Neural progenitor cell (in vitro differentiated cells): ENCODE measurements around the gene RNF224. TPM values are rescaled to one million over a fixed set of nuclear protein-coding genes. Genes with fewer than 3 reads are reported as not detected.
A peak's percentile ranks its signal among the peaks of the same experiment; 100 is the strongest.

Experiments used
- DNase-seq: peaks from one replicate; pipeline ENCODE4 v3.0.0-alpha.2; 2016; ENCODE audit warnings: low spot score
- H2AFZ ChIP-seq: fragments of 200-600 bp; sonication (generic); replicated peaks from 2 replicates; pipeline ENCODE4 v1.6.1; 2016; ENCODE audit warnings: antibody characterized with exemption
- H3F3A ChIP-seq: fragments of 200-600 bp; sonication (generic); 2 replicates; pipeline ENCODE4 v1.6.1; 2016; ENCODE audit warnings: antibody characterized with exemption, low read depth
- H3K27ac ChIP-seq: fragments of 200-600 bp; sonication (generic); 2 replicates; pipeline ENCODE4 v1.5.1; 2016; ENCODE audit warnings: mild to moderate bottlenecking
- H3K27me3 ChIP-seq: fragments of 200-600 bp; sonication (generic); 2 replicates; pipeline ENCODE4 v1.6.1; 2016; ENCODE audit warnings: mild to moderate bottlenecking, moderate library complexity
- H3K36me3 ChIP-seq: fragments of 200-600 bp; sonication (generic); 2 replicates; pipeline ENCODE4 v1.5.1; 2016
- H3K4me1 ChIP-seq: fragments of 200-600 bp; sonication (generic); 2 replicates; pipeline ENCODE4 v1.6.1; 2016; ENCODE audit warnings: mixed run types
- H3K4me2 ChIP-seq: fragments of 200-600 bp; sonication (generic); 2 replicates; pipeline ENCODE4 v1.6.1; 2016
- H3K4me3 ChIP-seq: fragments of 200-600 bp; sonication (generic); 2 replicates; pipeline ENCODE4 v1.5.1; 2016
- H3K79me2 ChIP-seq: fragments of 200-600 bp; sonication (generic); 2 replicates; pipeline ENCODE4 v1.6.1; 2016; ENCODE audit warnings: low read depth
- H3K9ac ChIP-seq: fragments of 200-600 bp; sonication (generic); 2 replicates; pipeline ENCODE4 v1.6.1; 2016
- H3K9me3 ChIP-seq: fragments of 200-600 bp; sonication (generic); 2 replicates; pipeline ENCODE4 v1.5.1; 2016; ENCODE audit warnings: low read depth
- H4K20me1 ChIP-seq: fragments of 200-600 bp; sonication (generic); 2 replicates; pipeline ENCODE4 v1.6.1; 2016; ENCODE audit warnings: low read depth
- H3K27ac Mint-ChIP-seq: 3 replicates; pipeline ENCODE4 v1.8.0; 2021; ENCODE audit warnings: mixed read lengths
- H3K27me3 Mint-ChIP-seq: 2 replicates; pipeline ENCODE4 v1.8.0; 2022; ENCODE audit warnings: low read depth, mild to moderate bottlenecking, inconsistent platforms, moderate library complexity, mixed read lengths; ENCODE audit not compliant: insufficient read depth
- H3K36me3 Mint-ChIP-seq: 3 replicates; pipeline ENCODE4 v1.8.0; 2021; ENCODE audit warnings: mixed read lengths
- H3K4me1 Mint-ChIP-seq: 3 replicates; pipeline ENCODE4 v1.8.0; 2021; ENCODE audit warnings: mixed read lengths
- H3K4me3 Mint-ChIP-seq: 3 replicates; pipeline ENCODE4 v1.8.0; 2021; ENCODE audit warnings: mild to moderate bottlenecking, moderate library complexity, mixed read lengths
- H3K9me3 Mint-ChIP-seq: 3 replicates; pipeline ENCODE4 v1.8.0; 2020; ENCODE audit warnings: mixed read lengths
- CTCF ChIP-seq: fragments of 200-600 bp; sonication (generic); IDR thresholded peaks from 2 replicates; pipeline ENCODE4 v1.5.1; 2017; ENCODE audit warnings: antibody characterized with exemption, mild to moderate bottlenecking
- EZH2 ChIP-seq: fragments of 200-600 bp; sonication (generic); IDR thresholded peaks from 2 replicates; pipeline ENCODE4 v1.6.1; 2017; ENCODE audit warnings: antibody characterized with exemption, mild to moderate bottlenecking, moderate library complexity
- EZH2phosphoT487 ChIP-seq: fragments of 200-600 bp; sonication (generic); IDR thresholded peaks from 2 replicates; pipeline ENCODE4 v1.6.1; 2017; ENCODE audit warnings: antibody characterized with exemption
- total RNA-seq: library from RNA; depleted of rRNA; stranded (reverse); fragments of >200 nt; gene quantifications from 2 replicates; pipeline ENCODE4 v1.2.3, GENCODE V29; 2015; ENCODE audit warnings: low replicate concordance

RNF224 gene
- total RNA-seq, 1 donor from 2014 or later, result not detected

GRCh38 chr9:137247916-137248175 lies 20.5 kb downstream of the RNF224 start:
- Histone ChIP-seq H3F3A (peaks cover 20% of the 10 kb centered on the region), H3K27ac (no peak overlapping the region), H3K36me3 (no peaks in the 10 kb centered on the region), H3K4me3 (no peak overlapping the region), H2AFZ (no peak overlapping the region), H4K20me1 (peaks cover 17% of the 10 kb centered on the region), H3K27me3 (no peaks in the 10 kb centered on the region), H3K4me2 (no peak overlapping the region), H3K79me2 (peaks cover 7% of the 10 kb centered on the region), H3K9me3 (no peaks in the 10 kb centered on the region), H3K4me1 (peaks cover 12% of the 10 kb centered on the region), H3K9ac (no peak overlapping the region)
- Mint-ChIP-seq H3K27ac (no peak overlapping the region), H3K9me3 (no peaks in the 10 kb centered on the region), H3K4me3 (no peak overlapping the region), H3K36me3 (peaks cover 4% of the 10 kb centered on the region), H3K4me1 (peaks cover 35% of the 10 kb centered on the region), H3K27me3 (no peaks in the 10 kb centered on the region)
- TF ChIP-seq EZH2phosphoT487 (no peak), CTCF (no peak)
- no peak for DNase-seq

GRCh38 chr9:137250329-137251193 lies 23.3 kb downstream of the RNF224 start:
- DNase-seq, result no peak
- Histone ChIP-seq H3K27me3 (peaks cover 6% of the 10 kb centered on the region), H2AFZ (no peak overlapping the region), H3K4me2 (no peak overlapping the region), H4K20me1 (peaks cover 5% of the 10 kb centered on the region), H3K4me1 (peaks cover 25% of the 10 kb centered on the region), H3K9me3 (no peaks in the 10 kb centered on the region), H3K27ac (no peak overlapping the region), H3K9ac (no peak overlapping the region), H3K4me3 (no peak overlapping the region), H3K79me2 (peaks cover 3% of the 10 kb centered on the region), H3K36me3 (no peaks in the 10 kb centered on the region), H3F3A (peaks cover 10% of the 10 kb centered on the region)
- peak overlapping the region; percentile 71 for H3K4me3 Mint-ChIP-seq
- peaks cover 31% of the 10 kb centered on the region for H3K4me1 Mint-ChIP-seq
- peaks cover 3% of the 10 kb centered on the region for H3K27me3 Mint-ChIP-seq
- H3K9me3 Mint-ChIP-seq, result no peaks in the 10 kb centered on the region
- peak overlapping the region; percentile 84 for H3K27ac Mint-ChIP-seq
- no peak for TF ChIP-seq CTCF
- TF ChIP-seq EZH2phosphoT487, result no peak
- no peak for TF ChIP-seq EZH2
- no peaks in the 10 kb centered on the region for H3K36me3 Mint-ChIP-seq

GRCh38 chr9:137251194-137251461 lies 23.8 kb downstream of the RNF224 start, which contains the start of gene STPG3:
STPG3 (plus strand) TSS chr9:137251286; CDS start chr9:137251287, 1 bp downstream.
- Mint-ChIP-seq H3K9me3 (no peaks in the 10 kb centered on the region), H3K4me1 (peaks cover 32% of the 10 kb centered on the region), H3K27me3 (peaks cover 3% of the 10 kb centered on the region), H3K4me3 (peak within 1 kb of the TSS; percentile 71), H3K36me3 (no peaks in the 10 kb centered on the region), H3K27ac (peak within 1 kb of the TSS; percentile 84)
- Histone ChIP-seq H3K9me3 (no peaks in the 10 kb centered on the region), H3K4me2 (no peak within 1 kb of the TSS), H3K9ac (no peak within 1 kb of the TSS), H3F3A (peaks cover 10% of the 10 kb centered on the region), H3K4me1 (peaks cover 28% of the 10 kb centered on the region), H3K4me3 (no peak within 1 kb of the TSS), H2AFZ (no peak within 1 kb of the TSS), H3K27ac (no peak within 1 kb of the TSS), H4K20me1 (peaks cover 10% of the 10 kb centered on the region), H3K79me2 (peaks cover 9% of the 10 kb centered on the region), H3K36me3 (no peaks in the 10 kb centered on the region), H3K27me3 (peaks cover 6% of the 10 kb centered on the region)
- TF ChIP-seq EZH2phosphoT487 (no peak), EZH2 (no peak), CTCF (no peak)
- no peak for DNase-seq
